DMS 273 (cell line): ENCODE data around the gene TP53TG5.

ENCODE experiments used
- DNase-seq: peaks from one replicate; lab custom pipeline; 2025; ENCODE audit not compliant: unreplicated experiment; lab: John Stamatoyannopoulos, UW

The TP53TG5 gene

GRCh38 chr20:45405571-45406259, 27.6 kb upstream of the TP53TG5 start:
- no peak for DNase-seq

DNA sequence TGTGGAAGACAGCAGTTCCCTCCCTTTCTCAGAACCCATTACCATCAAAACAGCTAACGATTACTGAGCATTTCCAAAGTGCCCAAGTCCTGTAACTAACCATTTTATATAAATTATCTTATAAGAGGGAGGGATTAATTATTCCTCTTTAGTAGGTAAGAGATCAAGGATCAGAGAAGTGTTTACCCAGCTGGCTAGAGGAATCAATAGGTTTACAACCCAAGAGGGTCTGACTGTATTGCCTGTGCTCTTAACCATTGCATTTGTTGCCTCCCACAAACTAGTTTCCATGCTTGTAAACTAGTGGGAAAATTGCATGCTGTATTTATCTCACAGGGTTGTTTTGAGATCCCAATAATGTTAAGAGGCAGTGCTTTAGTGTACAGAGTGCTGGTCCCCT, 26.3 kb upstream of the TP53TG5 start:
- DNase-seq, result no peak

DNA sequence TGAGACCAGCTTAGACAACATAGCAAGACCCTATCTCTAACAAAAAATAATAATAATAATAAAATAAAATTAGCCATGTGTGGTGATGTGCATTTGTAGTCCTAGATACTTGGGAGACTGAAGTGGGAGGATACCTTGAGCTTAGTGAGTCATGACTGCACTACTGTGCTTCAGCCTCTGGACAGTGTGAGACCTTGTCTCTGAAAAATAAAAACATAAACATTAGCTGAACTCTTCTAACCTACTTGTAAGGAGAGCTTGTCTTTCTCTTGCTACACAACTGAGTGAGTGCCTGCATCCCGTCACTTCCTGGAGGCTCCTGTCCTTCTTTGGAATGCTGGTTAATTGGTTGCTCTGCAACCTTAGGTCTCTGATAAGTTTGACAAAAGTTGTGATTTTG, 24.8 kb upstream of the TP53TG5 start:
- DNase-seq, result no peak

GRCh38 chr20:45400346-45401031, 22.4 kb upstream of the TP53TG5 start:
- DNase-seq, result no peak

DNA sequence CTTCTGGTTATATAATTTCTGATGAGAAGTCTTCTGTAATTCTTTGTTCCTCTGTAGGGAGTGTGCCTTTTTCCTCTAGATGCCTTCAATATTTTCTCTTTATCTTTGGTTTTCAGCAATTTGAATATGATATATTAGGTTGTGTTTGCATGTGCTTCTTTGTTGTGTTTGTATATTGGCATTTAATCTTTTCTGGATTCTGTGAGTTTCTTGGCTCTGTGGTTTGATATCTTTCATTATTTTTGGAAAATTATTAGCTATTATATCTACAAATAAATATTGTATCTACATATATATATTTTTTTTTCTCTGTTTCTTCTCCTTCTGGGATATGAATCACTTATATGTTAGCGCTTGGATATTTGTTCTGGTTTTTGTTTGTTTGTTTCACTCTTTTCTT, 20.9 kb upstream of the TP53TG5 start:
- DNase-seq, result no peak

DNA sequence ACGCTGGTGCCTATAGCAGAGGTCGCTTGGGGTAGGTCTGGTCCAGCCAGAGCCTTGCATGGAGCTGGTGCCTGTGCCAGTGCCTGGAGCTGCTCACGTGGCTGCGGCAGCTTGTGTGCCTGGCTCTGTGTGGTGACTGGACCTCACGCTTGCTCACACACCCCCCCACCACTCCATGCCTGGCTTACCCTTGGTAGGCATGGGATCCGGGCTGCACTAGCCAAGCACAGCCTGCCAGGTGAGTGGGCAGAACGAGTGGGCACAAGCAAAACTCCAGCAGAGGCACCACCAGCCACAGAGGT, 16.9 kb upstream of the TP53TG5 start:
- no peak for DNase-seq

- DNase-seq, result no peak
Observed at GRCh38 chr20:45394221-45395113, 16.3 kb upstream of the TP53TG5 start.

DNA sequence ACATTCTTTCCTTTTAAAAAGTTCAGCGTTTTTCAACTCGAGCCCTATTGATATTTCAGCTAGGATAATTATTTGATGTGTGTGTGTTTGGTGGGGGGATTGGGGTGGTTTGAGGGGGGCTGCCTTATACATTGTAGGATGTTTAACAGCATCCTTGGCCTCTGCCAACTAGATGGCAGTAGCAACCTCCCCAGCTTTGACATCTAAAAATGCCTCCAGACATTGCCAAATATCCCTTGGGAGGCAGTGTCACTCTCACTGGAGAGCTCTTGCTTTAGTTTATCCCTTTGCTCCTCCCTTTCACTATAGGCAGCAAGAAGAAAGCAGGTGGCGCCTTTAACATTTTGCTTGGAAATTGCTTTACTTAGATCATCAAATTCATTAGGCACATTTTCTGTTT, 14.6 kb upstream of the TP53TG5 start:
- DNase-seq, result peak; percentile 9

GRCh38 chr20:45391559-45391958, 13.4 kb upstream of the TP53TG5 start:
- no peak for DNase-seq

GRCh38 chr20:45390931-45391330, 12.8 kb upstream of the TP53TG5 start:
- DNase-seq, result no peak

- DNase-seq, result no peak
Observed at GRCh38 chr20:45387274-45387673, 9.1 kb upstream of the TP53TG5 start.

DNA sequence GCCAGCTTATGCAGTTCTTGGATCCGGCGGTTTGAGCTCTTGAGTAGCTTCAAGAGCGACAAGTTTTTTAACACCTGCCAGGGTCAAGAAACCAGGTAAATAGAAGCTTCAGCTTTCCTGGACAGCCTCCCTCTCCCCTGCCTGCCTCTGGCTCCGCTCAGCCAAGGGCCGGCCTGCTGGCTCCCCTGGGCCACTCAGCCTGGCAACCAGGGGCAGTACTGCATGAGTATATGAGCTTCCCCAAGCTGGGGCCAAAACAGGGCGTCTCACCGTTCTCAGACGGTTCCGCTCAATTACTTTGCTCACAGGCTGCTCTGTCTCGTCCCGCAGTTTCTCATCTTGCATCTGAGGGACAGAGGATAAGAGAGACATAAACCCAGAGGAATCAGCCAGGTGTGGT, 856 bp downstream of the TP53TG5 start:
- no peak for DNase-seq

- no peak for DNase-seq
Observed at GRCh38 chr20:45374966-45375365, 3.2 kb downstream of the TP53TG5 start.

- no peak for DNase-seq
Observed at GRCh38 chr20:45374101-45374467, 4.0 kb downstream of the TP53TG5 start.

DNA sequence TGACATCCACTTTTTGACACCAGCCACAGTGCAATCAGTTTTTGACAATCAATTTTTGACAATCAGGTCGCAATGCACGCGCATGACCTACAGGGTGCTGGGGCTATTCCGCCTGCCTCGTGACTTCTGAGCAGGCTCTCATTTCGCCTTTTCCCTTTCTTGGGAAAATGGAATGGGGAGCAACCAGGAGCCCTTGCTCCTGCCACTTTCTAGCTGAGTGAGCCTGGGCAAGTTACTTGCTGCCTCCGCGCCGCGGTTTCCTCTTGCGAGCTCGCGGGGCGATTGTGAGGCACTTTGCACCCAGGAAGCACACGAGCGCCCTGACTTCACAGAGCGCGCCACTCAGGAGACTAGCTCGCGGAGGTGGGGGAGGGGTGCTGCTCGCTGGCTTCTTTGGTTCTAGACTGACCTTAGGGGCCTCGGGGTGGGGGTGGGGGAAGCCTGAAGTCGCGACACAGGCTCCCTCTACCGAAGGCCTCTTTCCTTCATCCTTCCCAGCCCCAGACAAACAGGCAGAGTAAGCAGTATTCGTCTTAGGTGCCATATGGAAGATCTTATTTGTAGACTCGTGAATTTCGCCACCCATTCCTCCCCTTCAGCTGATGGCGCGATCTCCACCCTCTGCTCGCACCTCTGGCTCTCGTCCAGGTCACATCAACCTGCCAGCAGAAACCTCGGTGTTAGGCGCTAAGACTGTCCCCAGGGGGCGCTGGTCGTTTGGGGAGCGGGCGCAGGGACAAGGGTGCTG, 4.6 kb downstream of the TP53TG5 start:
- DNase-seq, result peak; percentile 89

- DNase-seq, result no peak
Observed at GRCh38 chr20:45372646-45373352, 5.3 kb downstream of the TP53TG5 start.

GRCh38 chr20:45372241-45372640, 5.9 kb downstream of the TP53TG5 start:
- no peak for DNase-seq

- no peak for DNase-seq
Observed at GRCh38 chr20:45370571-45371160, 7.5 kb downstream of the TP53TG5 start.

DNA sequence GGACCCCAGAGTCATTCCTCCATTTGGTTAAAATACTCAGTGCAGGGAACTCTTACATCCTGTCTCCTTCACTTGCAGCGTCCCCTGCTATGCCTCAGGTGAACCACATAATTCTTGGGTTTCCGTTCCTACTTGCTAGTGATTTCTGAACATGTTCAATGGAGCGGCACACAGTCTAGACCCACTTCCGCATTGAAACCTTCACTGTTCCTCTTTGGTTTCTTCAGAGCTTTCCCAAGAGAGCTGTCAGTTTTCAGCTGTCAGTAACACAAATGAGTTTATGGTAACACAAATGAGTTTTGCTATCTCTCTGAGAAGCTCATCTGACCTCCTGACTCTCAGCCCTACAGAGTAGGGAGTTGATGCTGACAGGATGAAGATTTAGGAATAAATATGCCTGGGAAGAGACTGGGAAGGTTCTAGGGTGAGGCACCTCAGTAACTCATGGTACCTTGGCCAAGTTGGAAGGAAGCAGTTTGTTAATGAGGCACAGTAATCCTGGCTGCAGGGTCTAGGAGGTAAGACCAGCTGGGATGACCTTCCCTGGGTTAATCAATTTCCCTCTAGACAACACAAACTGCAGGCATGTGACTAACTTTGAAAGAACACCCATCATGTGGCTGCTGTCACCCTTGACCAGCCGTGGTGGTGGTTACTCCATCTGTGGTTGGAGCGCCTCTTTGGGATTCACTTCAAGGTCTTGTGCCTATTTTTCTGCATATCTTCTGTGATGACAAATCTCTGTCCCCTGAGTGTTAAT, 9.7 kb downstream of the TP53TG5 start:
- DNase-seq, result no peak

GRCh38 chr20:45367126-45367525, 11.0 kb downstream of the TP53TG5 start:
- no peak for DNase-seq
